ENCODE data around the gene NRBF2. TPM values are rescaled to one million over a fixed set of nuclear protein-coding genes. Genes with fewer than 3 reads are reported as not detected.

Gene NRBF2
- total and polyA plus RNA-seq, 8 donors = 2.1 to 10.2 (median 5.9) TPM

DNA sequence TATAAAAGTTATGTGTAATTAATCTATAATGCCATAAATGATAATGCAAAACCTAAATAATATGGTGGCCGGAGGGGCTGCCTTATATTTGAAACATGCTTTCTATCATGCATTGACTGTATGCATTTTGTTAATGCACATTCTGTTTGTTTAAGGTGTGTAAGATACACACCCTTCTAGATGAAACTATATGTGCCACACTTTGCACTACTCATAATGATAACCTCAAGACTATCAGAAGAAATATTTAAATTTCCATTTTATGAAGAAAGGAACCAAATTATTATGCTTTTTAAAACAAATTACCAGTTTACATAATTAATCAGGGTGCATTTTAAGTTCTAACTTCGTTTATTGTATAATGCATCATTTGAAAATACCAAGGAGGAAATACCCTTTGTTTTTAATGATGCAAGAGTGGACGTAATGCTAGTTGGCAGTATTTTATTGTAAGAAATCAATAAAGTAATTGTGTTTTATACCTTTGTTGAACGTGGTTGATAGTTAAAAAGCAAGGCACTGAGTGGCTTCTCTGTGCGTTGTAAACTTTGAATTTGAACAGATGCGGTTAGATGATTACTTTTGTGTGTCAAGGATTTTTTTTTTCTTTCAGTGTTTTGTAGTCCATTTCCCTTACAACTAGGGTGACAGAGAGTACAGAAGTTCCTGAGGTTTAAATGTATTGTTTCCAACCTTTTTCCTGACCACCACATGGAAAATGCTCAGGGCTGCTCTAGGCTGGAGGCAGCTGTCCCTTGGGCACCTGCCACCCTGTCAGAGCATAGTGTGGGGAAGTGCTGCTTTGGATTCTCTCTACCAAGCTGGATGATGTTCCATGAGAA, 21.6 kb downstream of the NRBF2 start:
- no peaks in the 10 kb centered on the region for H3K4me1 ChIP-seq
- H3K9me3 ChIP-seq = no peaks in the 10 kb centered on the region
- FAIRE-seq = peak; percentile 20
- TF ChIP-seq, protein P1, sequence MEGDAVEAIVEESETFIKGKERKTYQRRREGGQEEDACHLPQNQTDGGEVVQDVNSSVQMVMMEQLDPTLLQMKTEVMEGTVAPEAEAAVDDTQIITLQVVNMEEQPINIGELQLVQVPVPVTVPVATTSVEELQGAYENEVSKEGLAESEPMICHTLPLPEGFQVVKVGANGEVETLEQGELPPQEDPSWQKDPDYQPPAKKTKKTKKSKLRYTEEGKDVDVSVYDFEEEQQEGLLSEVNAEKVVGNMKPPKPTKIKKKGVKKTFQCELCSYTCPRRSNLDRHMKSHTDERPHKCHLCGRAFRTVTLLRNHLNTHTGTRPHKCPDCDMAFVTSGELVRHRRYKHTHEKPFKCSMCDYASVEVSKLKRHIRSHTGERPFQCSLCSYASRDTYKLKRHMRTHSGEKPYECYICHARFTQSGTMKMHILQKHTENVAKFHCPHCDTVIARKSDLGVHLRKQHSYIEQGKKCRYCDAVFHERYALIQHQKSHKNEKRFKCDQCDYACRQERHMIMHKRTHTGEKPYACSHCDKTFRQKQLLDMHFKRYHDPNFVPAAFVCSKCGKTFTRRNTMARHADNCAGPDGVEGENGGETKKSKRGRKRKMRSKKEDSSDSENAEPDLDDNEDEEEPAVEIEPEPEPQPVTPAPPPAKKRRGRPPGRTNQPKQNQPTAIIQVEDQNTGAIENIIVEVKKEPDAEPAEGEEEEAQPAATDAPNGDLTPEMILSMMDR (IDR thresholded peaks at IDR 0.05) = no peak
- no peak overlapping the region for H3K27ac ChIP-seq
- intact Hi-C loops (cut with DNase I) = loop anchor here in 1 of 3 donors (10.0 kb wide), 1 partner anchor 560 kb away; no protein-coding TSS in a partner anchor
- H3K27me3 ChIP-seq = no peaks in the 10 kb centered on the region
- 68 to 71% methylated on average over 6 of the region's 6 CpGs for WGBS, 2 donors
- no peak for DNase-seq
- H3K36me3 ChIP-seq = peaks cover 0 to 30% (median 4%) of the 10 kb centered on the region in 3 donors
- H3K4me3 ChIP-seq = no peak overlapping the region
- no peak for ATAC-seq

GRCh38 chr10:63155388-63156020, 22.4 kb downstream of the NRBF2 start:
- ATAC-seq (no peak), DNase-seq (no peak), FAIRE-seq (no peak)
- intact Hi-C loops (cut with DNase I) = loop anchor here in 1 of 3 donors (10.0 kb wide), 1 partner anchor 561 kb away; no protein-coding TSS in a partner anchor
- Histone ChIP-seq H3K27me3 (no peaks in the 10 kb centered on the region), H3K4me1 (no peaks in the 10 kb centered on the region), H3K4me3 (no peak overlapping the region), H3K9me3 (no peaks in the 10 kb centered on the region), H3K27ac (no peak overlapping the region), H3K36me3 (peaks cover 0 to 26% (median 4%) of the 10 kb centered on the region in 3 donors)
- TF ChIP-seq, protein P1 (IDR thresholded peaks at IDR 0.05) = no peak
- 91 to 95% methylated on average over 8 of the region's 8 CpGs for WGBS, 2 donors

DNA sequence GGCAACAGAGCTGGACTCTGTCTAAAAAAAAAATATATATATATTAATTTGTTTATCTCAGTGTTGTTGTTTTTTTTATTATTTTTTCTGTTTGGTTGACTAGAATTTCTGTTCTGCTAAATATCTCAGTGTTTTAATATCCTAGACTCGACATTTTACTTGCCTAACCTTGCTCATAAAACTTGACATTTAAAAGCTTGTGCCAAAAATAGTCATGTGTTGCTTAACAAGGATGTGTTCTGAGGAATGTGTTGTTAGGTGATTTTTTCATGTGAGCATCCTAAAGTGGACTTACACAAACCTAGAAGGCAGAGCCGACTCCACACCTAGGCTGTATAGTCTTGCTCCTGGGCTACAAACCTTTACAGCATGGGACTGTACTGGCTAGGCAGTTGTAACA, 23.1 kb downstream of the NRBF2 start:
- 73 to 78% methylated on average over 2 of the region's 2 CpGs for WGBS, 2 donors
- H3K4me3 ChIP-seq = no peak overlapping the region
- no peak for ATAC-seq
- H3K36me3 ChIP-seq = peaks cover 0 to 21% (median 4%) of the 10 kb centered on the region in 3 donors
- no peak overlapping the region for H3K27ac ChIP-seq
- intact Hi-C loops (cut with DNase I) = loop anchor here in 1 of 3 donors (10.0 kb wide), 1 partner anchor 561 kb away; no protein-coding TSS in a partner anchor
- TF ChIP-seq, protein P1 (IDR thresholded peaks at IDR 0.05) = no peak
- H3K4me1 ChIP-seq = no peaks in the 10 kb centered on the region
- no peak for DNase-seq
- FAIRE-seq = no peak
- H3K27me3 ChIP-seq = no peaks in the 10 kb centered on the region
- H3K9me3 ChIP-seq = no peaks in the 10 kb centered on the region

GRCh38 chr10:63157845-63158624, 24.9 kb downstream of the NRBF2 start:
- Histone ChIP-seq H3K4me1 (no peaks in the 10 kb centered on the region), H3K27ac (no peak overlapping the region), H3K27me3 (no peaks in the 10 kb centered on the region), H3K4me3 (no peak overlapping the region), H3K9me3 (no peaks in the 10 kb centered on the region), H3K36me3 (peaks cover 0 to 15% (median 0%) of the 10 kb centered on the region in 3 donors)
- ATAC-seq (peak; percentile 73 to 90 (median 87)), FAIRE-seq (no peak), DNase-seq (peak in 3 of 6 donors; percentile 23 to 32 (median 31))
- intact Hi-C loops (cut with DNase I) = loop anchor here in 1 of 3 donors (10.0 kb wide), 1 partner anchor 563 kb away; no protein-coding TSS in a partner anchor
- TF ChIP-seq, protein P1 (IDR thresholded peaks at IDR 0.05) = peak; percentile 61 to 83 (median 70)
- 64 to 74% methylated on average over 3 of the region's 3 CpGs for WGBS, 2 donors

Data from pancreas (tissue), 10 donors.